H9 (cell line): Measurements from ENCODE around the gene ATXN10. TPM values are rescaled to one million over a fixed set of nuclear protein-coding genes. Genes with fewer than 3 reads are reported as not detected.

ENCODE experiments used
- DNase-seq: peaks from one replicate; pipeline ENCODE4 v3.0.0-alpha.2; 2017
- H2AFZ ChIP-seq: one replicate; pipeline ENCODE4 v1.6.1; 2013; ENCODE audit warnings: mild to moderate bottlenecking, low read length, control low read depth, moderate library complexity
- H2AK5ac ChIP-seq: 2 replicates; pipeline ENCODE4 v1.6.1; 2013; ENCODE audit warnings: low read length, control low read depth, mixed read lengths; ENCODE audit not compliant: insufficient read length
- H2BK120ac ChIP-seq: one replicate; pipeline ENCODE4 v1.6.1; 2013; ENCODE audit warnings: low read depth, mild to moderate bottlenecking, low read length, control low read depth, inconsistent platforms; ENCODE audit not compliant: poor library complexity, severe bottlenecking
- H2BK12ac ChIP-seq: 2 replicates; pipeline ENCODE4 v1.6.1; 2013; ENCODE audit warnings: low read length, control low read depth, mixed read lengths, low read depth; ENCODE audit not compliant: insufficient read length
- H2BK15ac ChIP-seq: 2 replicates; pipeline ENCODE4 v1.6.1; 2013; ENCODE audit warnings: low read depth, low read length, control low read depth
- H2BK20ac ChIP-seq: one replicate; pipeline ENCODE4 v1.6.1; 2013; ENCODE audit warnings: low read depth, mild to moderate bottlenecking, low read length, control low read depth, inconsistent platforms; ENCODE audit not compliant: poor library complexity, severe bottlenecking
- H2BK5ac ChIP-seq: 2 replicates; pipeline ENCODE4 v1.6.1; 2013; ENCODE audit warnings: low read length, control low read depth, mixed read lengths; ENCODE audit not compliant: insufficient read length
- H3K14ac ChIP-seq: 2 replicates; pipeline ENCODE4 v1.6.1; 2013; ENCODE audit warnings: low read length, control low read depth; ENCODE audit not compliant: insufficient read depth
- H3K18ac ChIP-seq: 2 replicates; pipeline ENCODE4 v1.6.1; 2013; ENCODE audit warnings: low read depth, mild to moderate bottlenecking, mixed read lengths, low read length, control low read depth; ENCODE audit not compliant: insufficient read length
- H3K23ac ChIP-seq: 2 replicates; pipeline ENCODE4 v1.6.1; 2013; ENCODE audit warnings: low read length, control low read depth, mixed read lengths, low read depth; ENCODE audit not compliant: insufficient read length
- H3K23me2 ChIP-seq: 2 replicates; pipeline ENCODE4 v1.6.1; 2013; ENCODE audit warnings: low read depth, mild to moderate bottlenecking, mixed read lengths, low read length, control low read depth; ENCODE audit not compliant: insufficient read length, poor library complexity, severe bottlenecking
- H3K27ac ChIP-seq: 2 replicates; pipeline ENCODE4 v1.5.1; 2013; ENCODE audit warnings: low read length, control low read depth, mixed read lengths, low read depth; ENCODE audit not compliant: insufficient read length
- H3K27me3 ChIP-seq: 2 replicates; pipeline ENCODE4 v1.6.1; 2013; ENCODE audit warnings: low read length, control low read depth, inconsistent platforms; ENCODE audit not compliant: insufficient read depth
- H3K4ac ChIP-seq: 2 replicates; pipeline ENCODE4 v1.6.1; 2013; ENCODE audit warnings: low read depth, mild to moderate bottlenecking, control low read depth, inconsistent platforms, low read length, moderate library complexity
- H3K4me1 ChIP-seq: 2 replicates; pipeline ENCODE4 v1.6.1; 2013; ENCODE audit warnings: low read length, control low read depth, inconsistent platforms; ENCODE audit not compliant: insufficient read depth
- H3K4me2 ChIP-seq: 2 replicates; pipeline ENCODE4 v1.6.1; 2013; ENCODE audit warnings: low read length, control low read depth, mixed read lengths; ENCODE audit not compliant: insufficient read length, insufficient read depth
- H3K56ac ChIP-seq: 2 replicates; pipeline ENCODE4 v1.6.1; 2013; ENCODE audit warnings: low read depth, mild to moderate bottlenecking, mixed read lengths, low read length, control low read depth; ENCODE audit not compliant: insufficient read length
- H3K79me1 ChIP-seq: 2 replicates; pipeline ENCODE4 v1.6.1; 2013; ENCODE audit warnings: low read depth, mild to moderate bottlenecking, moderate library complexity, low read length, control low read depth, inconsistent platforms; ENCODE audit not compliant: insufficient read depth, poor library complexity, severe bottlenecking
- H3K79me2 ChIP-seq: 2 replicates; pipeline ENCODE4 v1.6.1; 2013; ENCODE audit warnings: low read length, control low read depth, inconsistent platforms; ENCODE audit not compliant: insufficient read depth
- H3K9ac ChIP-seq: 2 replicates; pipeline ENCODE4 v1.6.1; 2013; ENCODE audit warnings: low read length, control low read depth, mixed read lengths; ENCODE audit not compliant: insufficient read length; ENCODE audit errors: extremely low read depth
- H3K9me3 ChIP-seq: one replicate; pipeline ENCODE4 v1.6.1; 2013; ENCODE audit warnings: low read depth, low read length, inconsistent platforms; ENCODE audit not compliant: control insufficient read depth
- H3T11ph ChIP-seq: one replicate; pipeline ENCODE4 v1.6.1; 2013; ENCODE audit warnings: mild to moderate bottlenecking, low read length, control low read depth, inconsistent platforms
- H4K20me1 ChIP-seq: one replicate; pipeline ENCODE4 v1.6.1; 2013; ENCODE audit not compliant: control insufficient read depth, insufficient read length, insufficient read depth
- H4K5ac ChIP-seq: 2 replicates; pipeline ENCODE4 v1.6.1; 2013; ENCODE audit warnings: low read depth, mild to moderate bottlenecking, mixed read lengths, low read length, control low read depth; ENCODE audit not compliant: insufficient read length
- H4K8ac ChIP-seq: replicated peaks from 2 replicates; pipeline ENCODE4 v1.6.1; 2013; ENCODE audit warnings: low read length, control low read depth, mixed read lengths, low read depth; ENCODE audit not compliant: insufficient read length
- H4K91ac ChIP-seq: 2 replicates; pipeline ENCODE4 v1.6.1; 2013; ENCODE audit warnings: low read depth, mild to moderate bottlenecking, moderate library complexity, mixed read lengths, low read length, control low read depth; ENCODE audit not compliant: insufficient read length
- H3K27ac Mint-ChIP-seq, 3 experiments: 2 replicates in 2 of 3; 3 replicates in 1 of 3; pipeline ENCODE4 v1.8.0; 2020 to 2021; ENCODE audit warnings: mixed read lengths in 3 of 3, mild to moderate bottlenecking in 1 of 3, moderate library complexity in 1 of 3
- H3K27me3 Mint-ChIP-seq: 2 replicates; pipeline ENCODE4 v1.8.0; 2021; ENCODE audit warnings: low read depth, mild to moderate bottlenecking, moderate library complexity, mixed read lengths
- H3K36me3 Mint-ChIP-seq, 3 experiments: 2 replicates in 2 of 3; 3 replicates in 1 of 3; pipeline ENCODE4 v1.8.0; 2020 to 2021; ENCODE audit warnings: low read depth in 3 of 3, mixed read lengths in 3 of 3; ENCODE audit not compliant: insufficient read depth in 1 of 3
- H3K4me1 Mint-ChIP-seq, 2 experiments: 2 replicates each; pipeline ENCODE4 v1.8.0; 2020; ENCODE audit warnings: mixed read lengths in 2 of 2
- H3K4me3 Mint-ChIP-seq, 2 experiments: 2 replicates in 1 of 2; 3 replicates in 1 of 2; pipeline ENCODE4 v1.8.0; 2020 to 2021; ENCODE audit warnings: mild to moderate bottlenecking in 2 of 2, mixed read lengths in 2 of 2, moderate library complexity in 1 of 2
- H3K9me3 Mint-ChIP-seq, 2 experiments: 2 replicates in 1 of 2; 3 replicates in 1 of 2; pipeline ENCODE4 v1.8.0; 2020; ENCODE audit warnings: mild to moderate bottlenecking in 2 of 2, mixed read lengths in 2 of 2, moderate library complexity in 1 of 2
- CTCF ChIP-seq: fragments of 200-600 bp; sonication (generic); conservative IDR thresholded peaks from 3 replicates; pipeline ENCODE4 v1.8.0; 2021; ENCODE audit warnings: antibody characterized with exemption, mild to moderate bottlenecking
- WGBS: extraction: QIAGEN DNeasy Blood & Tissue Kit; methylation state at CpG from one replicate; pipeline ENCODE4 v1.1.7; 2013; ENCODE audit warnings: missing lambda C conversion rate, low lambda C conversion rate, mixed read lengths; ENCODE audit not compliant: insufficient read length; ENCODE audit errors: extremely low coverage; 5-methylcytosine and 5-hydroxymethylcytosine counted together
- total RNA-seq: library from RNA; stranded (reverse); gene quantifications from 2 replicates; pipeline ENCODE4 v1.2.1, GENCODE V29; 2021

ATXN10 gene
- total RNA-seq, 1 experiment from 2014 or later: 210 TPM

- no peaks in the 10 kb centered on the region for H3K9me3 Mint-ChIP-seq
- Histone ChIP-seq H3K9ac (no peak overlapping the region), H2BK5ac (no peak overlapping the region), H4K8ac (no peak overlapping the region), H3K23ac (no peak overlapping the region), H3K4me2 (no peak overlapping the region), H3K14ac (no peak overlapping the region), H3K79me1 (peaks cover 5% of the 10 kb centered on the region), H2BK20ac (no peak overlapping the region), H4K20me1 (no peaks in the 10 kb centered on the region), H3K9me3 (no peaks in the 10 kb centered on the region), H3T11ph (no peak overlapping the region), H2BK15ac (no peak overlapping the region), H3K27me3 (no peaks in the 10 kb centered on the region), H3K79me2 (peaks cover 2% of the 10 kb centered on the region; the same call in 1 of the 2 replicates), H3K56ac (no peak overlapping the region), H3K18ac (no peak overlapping the region), H3K27ac (no peak overlapping the region), H2AFZ (no peak overlapping the region), H3K4ac (no peak overlapping the region), H2AK5ac (no peak overlapping the region), H2BK120ac (no peak overlapping the region), H3K4me1 (no peaks in the 10 kb centered on the region), H4K91ac (no peak overlapping the region), H2BK12ac (no peak overlapping the region), H4K5ac (no peak overlapping the region), H3K23me2 (no peaks in the 10 kb centered on the region)
- DNase-seq: no peak
- H3K4me3 Mint-ChIP-seq: no peak overlapping the region
- H3K4me1 Mint-ChIP-seq: peaks cover 6 to 8% of the 10 kb centered on the region in 2 experiments; a peak in 3 of 4 replicates
- TF ChIP-seq CTCF: no peak
- H3K27ac Mint-ChIP-seq: no peak overlapping the region
- H3K27me3 Mint-ChIP-seq: no peaks in the 10 kb centered on the region
- H3K36me3 Mint-ChIP-seq: peaks cover 10 to 64% (median 43%) of the 10 kb centered on the region in 3 experiments; a peak in 6 of 7 replicates
- WGBS: no CpG with 5 or more reads among the region's 2 CpGs
These were observed 36.0 kb downstream of the ATXN10 start for GRCh38 chr22:45707605-45708004.
